Endothelial cell of umbilical vein (primary cell): Measurements from ENCODE around the gene TBL1Y. TPM values are rescaled to one million over a fixed set of nuclear protein-coding genes. Genes with fewer than 3 reads are reported as not detected.

Experiments used
- BruUV-seq: library from RNA; stranded (reverse); fragments of 400-500 nt; replicated peaks from 2 replicates; lab custom pipeline; 2021; lab: Mats Ljungman, UMichigan
- CTCF ChIA-PET: fragments of 300-600, 350-600 bp; sonication (Branson Sonifier 250); formaldehyde crosslinking; loops from one replicate; lab custom pipeline; 2021; ENCODE audit warnings: antibody characterized with exemption, inconsistent platforms; lab: Charles Lee
- POLR2A ChIA-PET: fragments of 300-600, 350-600 bp; sonication (Branson Sonifier 250); formaldehyde crosslinking; loops from one replicate; lab custom pipeline; 2021; ENCODE audit warnings: antibody characterized with exemption, inconsistent platforms; lab: Charles Lee
- DNase-seq: peaks from one replicate; pipeline ENCODE4 v3.0.0-alpha.2; 2011; ENCODE audit warnings: low read depth, low spot score
- FAIRE-seq: peaks from 2 replicates; lab custom pipeline; 2011; peaks lifted over from hg19 to GRCh38; lab: Jason Lieb, UNC
- H2AFZ ChIP-seq: 2 replicates; pipeline ENCODE4 v1.6.0; 2012; ENCODE audit warnings: low read depth, low read length, control low read depth, inconsistent platforms
- H3K27ac ChIP-seq: 2 replicates; pipeline ENCODE4 v1.5.1; 2011; ENCODE audit warnings: low read depth, mild to moderate bottlenecking, control low read depth, low read length, moderate library complexity; ENCODE audit not compliant: insufficient read depth
- H3K27me3 ChIP-seq, 2 experiments: 2 replicates each; pipeline versions ENCODE4 v1.6.0 to v1.6.1; 2011; ENCODE audit warnings: low read length in 2 of 2, mixed read lengths in 1 of 2; ENCODE audit not compliant: control insufficient read depth in 2 of 2, insufficient read depth in 2 of 2
- H3K36me3 ChIP-seq, 2 experiments: 2 replicates in 1 of 2; 3 replicates in 1 of 2; pipeline ENCODE4 v1.5.1; 2011; ENCODE audit warnings: low read length in 2 of 2, mild to moderate bottlenecking in 1 of 2, moderate library complexity in 1 of 2; ENCODE audit not compliant: control insufficient read depth in 2 of 2, insufficient read depth in 2 of 2; ENCODE audit errors: extremely low read depth in 1 of 2
- H3K4me1 ChIP-seq: 3 replicates; pipeline ENCODE4 v1.5.1; 2011; ENCODE audit warnings: mild to moderate bottlenecking, low read length; ENCODE audit not compliant: control insufficient read depth, insufficient read depth; ENCODE audit errors: extremely low read depth
- H3K4me2 ChIP-seq: 2 replicates; pipeline ENCODE4 v1.6.1; 2011; ENCODE audit warnings: low read length, control low read depth, mixed read lengths; ENCODE audit not compliant: insufficient read depth
- H3K4me3 ChIP-seq, 3 experiments: fragments of 200-600 bp in 1 of 3; sonication (generic), shearing (Covaris generic) in 1 of 3; replicated peaks in 1 of 3; 2 replicates each; pipeline ENCODE4 v1.5.1; 2011 to 2016; ENCODE audit warnings: control low read depth in 3 of 3, low read length in 3 of 3, mild to moderate bottlenecking in 2 of 3, inconsistent platforms in 1 of 3, low read depth in 1 of 3, moderate library complexity in 1 of 3; ENCODE audit not compliant: insufficient read depth in 1 of 3
- H3K79me2 ChIP-seq: 2 replicates; pipeline ENCODE4 v1.6.0; 2012; ENCODE audit warnings: low read length, inconsistent platforms; ENCODE audit not compliant: control insufficient read depth, insufficient read depth
- H3K9ac ChIP-seq: replicated peaks from 2 replicates; pipeline ENCODE3; 2011; ENCODE audit warnings: low read length, control low read depth; ENCODE audit not compliant: insufficient read depth; ENCODE audit errors: extremely low read depth
- H3K9me1 ChIP-seq: replicated peaks from 3 replicates; pipeline ENCODE4 v1.6.0; 2011; ENCODE audit warnings: mild to moderate bottlenecking, low read length; ENCODE audit not compliant: control insufficient read depth, insufficient read depth; ENCODE audit errors: extremely low read depth
- H3K9me3 ChIP-seq: replicated peaks from 2 replicates; pipeline ENCODE4 v1.5.1; 2012; ENCODE audit warnings: low read length, inconsistent platforms; ENCODE audit not compliant: control insufficient read depth, insufficient read depth
- H4K20me1 ChIP-seq: replicated peaks from 2 replicates; pipeline ENCODE3; 2011; ENCODE audit warnings: mild to moderate bottlenecking, low read length; ENCODE audit not compliant: control insufficient read depth, insufficient read depth; ENCODE audit errors: extremely low read depth
- CTCF ChIP-seq, 2 donors: IDR thresholded peaks; 1 replicate in 1 of 2; 2 replicates in 1 of 2; pipeline ENCODE4 v1.5.1; 2011; ENCODE audit warnings: low read length in 2 of 2, mild to moderate bottlenecking in 2 of 2, moderate library complexity in 2 of 2, control low read depth in 1 of 2, inconsistent platforms in 1 of 2, low read depth in 1 of 2; ENCODE audit not compliant: insufficient read depth in 1 of 2; ENCODE audit errors: extremely low read depth in 1 of 2
- EZH2 ChIP-seq: IDR thresholded peaks from 2 replicates; pipeline ENCODE4 v1.6.1; 2012; ENCODE audit warnings: borderline replicate concordance, low read depth, mild to moderate bottlenecking, moderate library complexity, low read length, inconsistent platforms; ENCODE audit not compliant: severe bottlenecking
- FOS ChIP-seq: IDR thresholded peaks from 2 replicates; pipeline ENCODE4 v1.6.1; 2011; ENCODE audit warnings: mild to moderate bottlenecking, low read length, moderate library complexity, borderline replicate concordance; ENCODE audit not compliant: insufficient read depth
- GATA2 ChIP-seq: IDR thresholded peaks from 2 replicates; pipeline ENCODE4 v1.7.0; 2011; ENCODE audit warnings: low read depth, mild to moderate bottlenecking, moderate library complexity, mixed read lengths, low read length; ENCODE audit not compliant: insufficient read length, insufficient read depth
- JUN ChIP-seq: IDR thresholded peaks from 2 replicates; pipeline ENCODE4 v1.6.1; 2011; ENCODE audit warnings: borderline replicate concordance, low read depth; ENCODE audit not compliant: insufficient read length, insufficient read depth
- MAX ChIP-seq: IDR thresholded peaks from 2 replicates; pipeline ENCODE4 v1.6.1; 2011; ENCODE audit not compliant: insufficient read depth, insufficient read length
- MYC ChIP-seq: IDR thresholded peaks from one replicate; pipeline ENCODE4 v1.6.1; 2011; ENCODE audit warnings: mild to moderate bottlenecking, low read depth, low read length
- POLR2A ChIP-seq: IDR thresholded peaks from 2 replicates; pipeline ENCODE4 v1.6.1; 2012; ENCODE audit warnings: low read depth, mild to moderate bottlenecking, control low read depth, low read length
- POLR2AphosphoS5 ChIP-seq: IDR thresholded peaks from 2 replicates; pipeline ENCODE4 v1.6.1; 2012; ENCODE audit warnings: low read depth, mild to moderate bottlenecking, control low read depth, low read length, moderate library complexity; ENCODE audit not compliant: insufficient read depth
- dilution Hi-C: fragments of 300-500 bp; cut with MboI; formaldehyde crosslinking; loops from one replicate; pipeline ENCODE4 v1.15.0; 2019; ENCODE audit warnings: low sequenced_read_pairs; ENCODE audit not compliant: extremely low pct_ligation_motif_present
- intact Hi-C: fragments of 100-400 bp; cut with micrococcal nuclease; formaldehyde crosslinking; loops from one replicate; pipeline ENCODE4 v1.10.0; 2022
- polyA plus RNA-seq, 4 experiments: library from polyadenylated mRNA; depleted of rRNA in 3 of 4; stranded (reverse) in 3 of 4; unstranded in 1 of 4; fragments of >200 nt; gene quantifications; 2 replicates each; pipeline versions ENCODE4 v1.2.1 to v1.2.3, GENCODE V29; 2011 to 2012; ENCODE audit warnings: missing spikeins in 1 of 4
- total RNA-seq: library from RNA; stranded (reverse); gene quantifications from 2 replicates; pipeline ENCODE4 v1.2.3, GENCODE V29; 2021

TBL1Y gene
- total and polyA plus RNA-seq, 2 donors (not counting 3 experiments of a cell fraction or from before 2014, with no cell fraction given): not detected

GRCh38 chrY:7102680-7103079 lies 192.2 kb downstream of the TBL1Y start:
- POLR2A ChIA-PET: no interaction called here
- dilution Hi-C loops: no loop called here
- H3K27ac ChIP-seq: no peak overlapping the region

More at GRCh38 chrY:7102680-7103079, 192.2 kb downstream of the TBL1Y start:
- Histone ChIP-seq H3K4me3 (no peak overlapping the region), H2AFZ (no peak overlapping the region), H3K9me1 (no peaks in the 10 kb centered on the region), H3K4me2 (no peak overlapping the region), H3K27me3 (no peaks in the 10 kb centered on the region), H3K79me2 (no peaks in the 10 kb centered on the region), H4K20me1 (no peaks in the 10 kb centered on the region), H3K9ac (no peak overlapping the region), H3K4me1 (no peaks in the 10 kb centered on the region), H3K9me3 (no peaks in the 10 kb centered on the region), H3K36me3 (no peaks in the 10 kb centered on the region)
- DNase-seq (no peak), FAIRE-seq (no peak)
- CTCF ChIA-PET: no interaction called here
- BruUV-seq: no TSS peak
- intact Hi-C loops: no loop called here
- TF ChIP-seq GATA2 (no peak), FOS (no peak), CTCF (IDR thresholded peaks at IDR 0.05; ENCODE audit: extremely low read depth in 1 of 2, insufficient read depth in 1 of 2, low read depth in 1 of 2, low read length in 2 of 2) (no peak), JUN (no peak), MAX (no peak), POLR2A (no peak), POLR2AphosphoS5 (no peak), MYC (no peak), EZH2 (no peak)
